ENCODE results near the gene NPM3. TPM values are rescaled to one million over a fixed set of nuclear protein-coding genes. Genes with fewer than 3 reads are reported as not detected.

The NPM3 gene
- total RNA-seq, 4 donors from 2014 or later, result 13.3 to 60.5 (median 31.1) TPM

GRCh38 chr10:101773923-101774588 lies 9.2 kb downstream of the NPM3 start:
- Histone ChIP-seq H3K27me3 (peaks cover 92% of the 10 kb centered on the region), H3K27ac (no peak overlapping the region), H3K4me3 (no peak overlapping the region), H3K4me1 (peaks cover 32% of the 10 kb centered on the region), H3K36me3 (no peaks in the 10 kb centered on the region), H3K9me3 (no peaks in the 10 kb centered on the region)
- TF ChIP-seq CTCF (IDR thresholded peaks at IDR 0.05) (no peak), POLR2AphosphoS5 (IDR thresholded peaks at IDR 0.05) (no peak), EP300 (IDR thresholded peaks at IDR 0.05) (no peak), POLR2A (IDR thresholded peaks at IDR 0.05) (no peak)
- peak in 1 of 2 donors; percentile 38 for DNase-seq (ENCODE audit: low spot score in 2 of 2)
- whole genome bisulfite sequencing, result 12% methylated on average over 13 of the region's 13 CpGs

GRCh38 chr10:101772895-101773761 lies 10.1 kb downstream of the NPM3 start:
- peaks cover 87% of the 10 kb centered on the region for H3K27me3 ChIP-seq
- H3K4me3 ChIP-seq, result no peak overlapping the region
- no peaks in the 10 kb centered on the region for H3K36me3 ChIP-seq
- no peaks in the 10 kb centered on the region for H3K9me3 ChIP-seq
- no peak for TF ChIP-seq POLR2AphosphoS5 (IDR thresholded peaks at IDR 0.05)
- TF ChIP-seq EP300 (IDR thresholded peaks at IDR 0.05), result no peak
- TF ChIP-seq CTCF (IDR thresholded peaks at IDR 0.05), result no peak
- no peak for TF ChIP-seq POLR2A (IDR thresholded peaks at IDR 0.05)
- peak in 1 of 2 donors; percentile 40 for DNase-seq (ENCODE audit: low spot score in 2 of 2)
- 24% methylated on average over 15 of the region's 21 CpGs for WGBS
- peaks cover 24% of the 10 kb centered on the region for H3K4me1 ChIP-seq
- H3K27ac ChIP-seq, result no peak overlapping the region

GRCh38 chr10:101772017-101772894 lies 11.0 kb downstream of the NPM3 start:
- Histone ChIP-seq H3K9me3 (no peaks in the 10 kb centered on the region), H3K27ac (no peak overlapping the region), H3K4me1 (peaks cover 24% of the 10 kb centered on the region), H3K4me3 (no peak overlapping the region), H3K27me3 (peaks cover 88% of the 10 kb centered on the region), H3K36me3 (no peaks in the 10 kb centered on the region)
- no peak for TF ChIP-seq EP300 (IDR thresholded peaks at IDR 0.05)
- TF ChIP-seq CTCF (IDR thresholded peaks at IDR 0.05), result no peak
- no peak for TF ChIP-seq POLR2A (IDR thresholded peaks at IDR 0.05)
- no peak for TF ChIP-seq POLR2AphosphoS5 (IDR thresholded peaks at IDR 0.05)
- WGBS, result 80% methylated on average over 3 of the region's 6 CpGs
- DNase-seq (ENCODE audit: low spot score in 2 of 2), result peak in 1 of 2 donors; percentile 53

- Histone ChIP-seq H3K36me3 (no peaks in the 10 kb centered on the region), H3K27ac (no peak overlapping the region), H3K27me3 (peaks cover 81% of the 10 kb centered on the region), H3K4me1 (peaks cover 21% of the 10 kb centered on the region), H3K9me3 (no peaks in the 10 kb centered on the region), H3K4me3 (no peak overlapping the region)
- TF ChIP-seq CTCF (IDR thresholded peaks at IDR 0.05) (no peak), EP300 (IDR thresholded peaks at IDR 0.05) (no peak), POLR2AphosphoS5 (IDR thresholded peaks at IDR 0.05) (no peak), POLR2A (IDR thresholded peaks at IDR 0.05) (no peak)
- WGBS, result 84% methylated on average over 10 of the region's 10 CpGs
- peak in 1 of 2 donors; percentile 75 for DNase-seq (ENCODE audit: low spot score in 2 of 2)
These were observed 11.9 kb downstream of the NPM3 start for GRCh38 chr10:101771380-101771779.

All from suprapubic skin (tissue), 4 donors.